ENCODE results near the gene NELFE. TPM values are rescaled to one million over a fixed set of nuclear protein-coding genes. Genes with fewer than 3 reads are reported as not detected.
"Not testable (repeated sequence)": the region's sequence is repeated elsewhere in the genome, so short reads cannot be mapped to it uniquely, and the experiment has no call there.

Gene NELFE
- 66.3 and 70.1 TPM in 2 replicates for total RNA-seq (2014; rRNA removed; shearing (Covaris generic))

- H3K27ac ChIP-seq: peak within 1 kb of the TSS; percentile 52
- peak; percentile 97 for DNase-seq
- H3K4me1 ChIP-seq: peaks cover 3% of the 10 kb centered on the region; the same call in 1 of the 2 replicates
- H3K4me3 ChIP-seq: peak within 1 kb of the TSS; percentile 76
- H3K9me3 ChIP-seq (replicated peaks): no peaks in the 10 kb centered on the region
- H3K27me3 ChIP-seq: no peaks in the 10 kb centered on the region
- peaks cover 22% of the 10 kb centered on the region for H3K36me3 ChIP-seq
Observed at GRCh38 chr6:31958741-31959739, at the start of gene NELFE, which contains the start of gene SKIC2. TSS of gene NELFE (minus strand) at chr6:31958971. CDS start at chr6:31958446, 525 bp downstream. TSS of gene SKIC2 (plus strand) at chr6:31959175. CDS start at chr6:31959193, 18 bp downstream.

GRCh38 chr6:32008037-32008436, 49.3 kb upstream of the NELFE start:
- not testable (repeated sequence) for H3K4me1 ChIP-seq; H3K27ac ChIP-seq; H3K36me3 ChIP-seq; H3K9me3 ChIP-seq (replicated peaks); H3K27me3 ChIP-seq; H3K4me3 ChIP-seq; DNase-seq

- H3K36me3 ChIP-seq; H3K27me3 ChIP-seq; H3K4me3 ChIP-seq; H3K4me1 ChIP-seq; H3K9me3 ChIP-seq (replicated peaks); DNase-seq; H3K27ac ChIP-seq: not testable (repeated sequence)
Observed at GRCh38 chr6:32007086-32007485, 48.3 kb upstream of the NELFE start.

GRCh38 chr6:32005991-32006529, 47.3 kb upstream of the NELFE start:
- DNase-seq: not testable (repeated sequence)

GRCh38 chr6:32005538-32005880, 46.7 kb upstream of the NELFE start:
- not testable (repeated sequence) for H3K4me1 ChIP-seq; DNase-seq; H3K27me3 ChIP-seq; H3K36me3 ChIP-seq; H3K4me3 ChIP-seq; H3K9me3 ChIP-seq (replicated peaks); H3K27ac ChIP-seq

More at GRCh38 chr6:32005991-32006529, 47.3 kb upstream of the NELFE start:
- not testable (repeated sequence) for H3K27ac ChIP-seq; H3K36me3 ChIP-seq; H3K4me1 ChIP-seq; H3K27me3 ChIP-seq; H3K4me3 ChIP-seq; H3K9me3 ChIP-seq (replicated peaks)

- DNase-seq; H3K9me3 ChIP-seq (replicated peaks); H3K27me3 ChIP-seq; H3K36me3 ChIP-seq; H3K4me3 ChIP-seq; H3K4me1 ChIP-seq; H3K27ac ChIP-seq: not testable (repeated sequence)
Observed at GRCh38 chr6:32004864-32005537, 46.2 kb upstream of the NELFE start.

- H3K36me3 ChIP-seq; DNase-seq; H3K4me1 ChIP-seq; H3K4me3 ChIP-seq; H3K27me3 ChIP-seq; H3K27ac ChIP-seq; H3K9me3 ChIP-seq (replicated peaks): not testable (repeated sequence)
Observed at GRCh38 chr6:32004393-32004792, 45.6 kb upstream of the NELFE start.

GRCh38 chr6:32003301-32003700, 44.5 kb upstream of the NELFE start:
- not testable (repeated sequence) for H3K27me3 ChIP-seq; DNase-seq; H3K9me3 ChIP-seq (replicated peaks)

GRCh38 chr6:32002546-32003268, 43.9 kb upstream of the NELFE start:
- not testable (repeated sequence) for H3K27ac ChIP-seq; H3K4me3 ChIP-seq; H3K9me3 ChIP-seq (replicated peaks); H3K4me1 ChIP-seq; DNase-seq; H3K36me3 ChIP-seq; H3K27me3 ChIP-seq

More at GRCh38 chr6:32003301-32003700, 44.5 kb upstream of the NELFE start:
- not testable (repeated sequence) for H3K36me3 ChIP-seq, H3K27ac ChIP-seq, H3K4me1 ChIP-seq, H3K4me3 ChIP-seq

GRCh38 chr6:31996385-31996784, 37.6 kb upstream of the NELFE start:
- H3K9me3 ChIP-seq (replicated peaks); H3K36me3 ChIP-seq; H3K27ac ChIP-seq; H3K4me1 ChIP-seq; H3K4me3 ChIP-seq; H3K27me3 ChIP-seq; DNase-seq: not testable (repeated sequence)

GRCh38 chr6:31994421-31994820, 35.6 kb upstream of the NELFE start:
- H3K27me3 ChIP-seq; H3K36me3 ChIP-seq; H3K4me3 ChIP-seq; DNase-seq; H3K4me1 ChIP-seq; H3K27ac ChIP-seq; H3K9me3 ChIP-seq (replicated peaks): not testable (repeated sequence)

- not testable (repeated sequence) for H3K27ac ChIP-seq; H3K9me3 ChIP-seq (replicated peaks); DNase-seq; H3K4me3 ChIP-seq; H3K4me1 ChIP-seq; H3K36me3 ChIP-seq; H3K27me3 ChIP-seq
Observed at GRCh38 chr6:31989363-31989762, 30.6 kb upstream of the NELFE start.

GRCh38 chr6:31981744-31982143, 23.0 kb upstream of the NELFE start, which contains the start of gene C4A:
TSS of gene C4A (plus strand) at chr6:31982057. CDS start at chr6:31982108, 51 bp downstream.
- not testable (repeated sequence) for H3K36me3 ChIP-seq; H3K27me3 ChIP-seq; H3K9me3 ChIP-seq (replicated peaks); H3K4me3 ChIP-seq; H3K27ac ChIP-seq; H3K4me1 ChIP-seq; DNase-seq

- not testable (repeated sequence) for H3K36me3 ChIP-seq; H3K4me3 ChIP-seq; H3K27me3 ChIP-seq; H3K27ac ChIP-seq; DNase-seq; H3K4me1 ChIP-seq; H3K9me3 ChIP-seq (replicated peaks)
Observed at GRCh38 chr6:31980998-31981397, 22.2 kb upstream of the NELFE start.

All from SJCRH30 (cell line).